A673 (cell line): ENCODE results near the gene DNAH10.

Experiments
- CTCF ChIP-seq: fragments of 300-800, 200-600 bp; sonication (generic); conservative IDR thresholded peaks from 2 replicates; pipeline ENCODE4 v1.5.1; 2017; ENCODE audit warnings: low read depth, mild to moderate bottlenecking, antibody characterized with exemption, low read length, moderate library complexity, mixed read lengths
- EZH2 ChIP-seq: fragments of 200-600 bp; sonication (generic); IDR thresholded peaks from 2 replicates; pipeline ENCODE4 v1.6.1; 2017; ENCODE audit warnings: borderline replicate concordance, low read depth, mild to moderate bottlenecking, mixed read lengths, antibody characterized with exemption, low read length; ENCODE audit not compliant: poor library complexity, severe bottlenecking

GRCh38 chr12:123713398-123713797 is 48.7 kb upstream of the DNAH10 start:
- TF ChIP-seq EZH2, result no peak
- no peak for TF ChIP-seq CTCF
